Fibroblast of lung (primary cell): ENCODE data around the gene IP6K3. TPM values are rescaled to one million over a fixed set of nuclear protein-coding genes. Genes with fewer than 3 reads are reported as not detected.

Experiments
- DNase-seq, 2 donors: peaks; one replicate each; pipeline versions ENCODE4 v3.0.0 to v3.0.0-alpha.2; 2010; ENCODE audit warnings: low read depth in 2 of 2
- H2AFZ ChIP-seq: 2 replicates; pipeline ENCODE4 v1.5.1; 2012; ENCODE audit warnings: low read length, control low read depth, inconsistent platforms
- H3K27ac ChIP-seq: 2 replicates; pipeline ENCODE4 v1.5.1; 2011; ENCODE audit warnings: low read length, control low read depth; ENCODE audit not compliant: insufficient read depth
- H3K27me3 ChIP-seq: 2 replicates; pipeline ENCODE4 v1.5.1; 2011; ENCODE audit warnings: mild to moderate bottlenecking, low read length; ENCODE audit not compliant: control insufficient read depth, insufficient read depth
- H3K36me3 ChIP-seq: 2 replicates; pipeline ENCODE4 v1.5.1; 2011; ENCODE audit warnings: low read length; ENCODE audit not compliant: control insufficient read depth, insufficient read depth
- H3K4me1 ChIP-seq: 2 replicates; pipeline ENCODE4 v1.5.1; 2011; ENCODE audit warnings: low read length; ENCODE audit not compliant: control insufficient read depth, insufficient read depth; ENCODE audit errors: extremely low read depth
- H3K4me2 ChIP-seq: 2 replicates; pipeline ENCODE4 v1.5.1; 2011; ENCODE audit warnings: low read length, control low read depth; ENCODE audit not compliant: insufficient read depth; ENCODE audit errors: extremely low read depth
- H3K4me3 ChIP-seq, 4 experiments: fragments of 200-600 bp in 1 of 4; sonication (generic) in 1 of 4; replicated peaks in 1 of 4; 2 replicates each; pipeline ENCODE4 v1.5.1; 2011 to 2016; ENCODE audit warnings: low read length in 4 of 4, low read depth in 3 of 4, mild to moderate bottlenecking in 3 of 4, control low read depth in 2 of 4, inconsistent platforms in 1 of 4, mixed read lengths in 1 of 4; ENCODE audit not compliant: insufficient read depth in 1 of 4; ENCODE audit errors: control extremely low read depth in 1 of 4
- H3K79me2 ChIP-seq: 2 replicates; pipeline ENCODE4 v1.5.1; 2012; ENCODE audit warnings: mild to moderate bottlenecking, low read length, inconsistent platforms; ENCODE audit not compliant: control insufficient read depth, insufficient read depth
- H3K9ac ChIP-seq: 2 replicates; pipeline ENCODE4 v1.5.1; 2011; ENCODE audit warnings: mild to moderate bottlenecking, low read length, control low read depth; ENCODE audit not compliant: insufficient read depth
- H3K9me3 ChIP-seq: 2 replicates; pipeline ENCODE4 v1.5.1; 2012; ENCODE audit warnings: low read depth, low read length; ENCODE audit not compliant: control insufficient read depth, insufficient read depth
- H4K20me1 ChIP-seq: 2 replicates; pipeline ENCODE4 v1.5.1; 2011; ENCODE audit warnings: low read length; ENCODE audit not compliant: control insufficient read depth, insufficient read depth; ENCODE audit errors: extremely low read depth
- EZH2 ChIP-seq: IDR thresholded peaks from 2 replicates; pipeline ENCODE4 v1.5.1; 2012; ENCODE audit warnings: low read length, control low read depth, mild to moderate bottlenecking; ENCODE audit errors: missing control alignments
- polyA plus RNA-seq, 2 donors: library from polyadenylated mRNA; depleted of rRNA in 1 of 2; stranded (reverse) in 1 of 2; unstranded in 1 of 2; fragments of >200 nt; gene quantifications; 2 replicates each; pipeline ENCODE4 v1.2.1, GENCODE V29; 2011 to 2012; ENCODE audit warnings: missing spikeins in 1 of 2
- total RNA-seq: library from RNA; depleted of rRNA; stranded (reverse); fragments of >200 nt; gene quantifications from 2 replicates; pipeline ENCODE4 v1.2.1, GENCODE V29; 2014
- TF ChIP-seq, protein P1 (sequence below), 2 donors: IDR thresholded peaks in 1 of 2; conservative IDR thresholded peaks in 1 of 2; 1 replicate in 1 of 2; 2 replicates in 1 of 2; pipeline ENCODE4 v1.5.1; 2011 to 2012; ENCODE audit warnings: low read length in 2 of 2, control low read depth in 1 of 2, inconsistent platforms in 1 of 2, low read depth in 1 of 2, mild to moderate bottlenecking in 1 of 2

IP6K3 gene
- total and polyA plus RNA-seq, 2 donors (not counting 1 experiment from before 2014, with no cell fraction given) = 0.84 to 5.4 TPM

DNA sequence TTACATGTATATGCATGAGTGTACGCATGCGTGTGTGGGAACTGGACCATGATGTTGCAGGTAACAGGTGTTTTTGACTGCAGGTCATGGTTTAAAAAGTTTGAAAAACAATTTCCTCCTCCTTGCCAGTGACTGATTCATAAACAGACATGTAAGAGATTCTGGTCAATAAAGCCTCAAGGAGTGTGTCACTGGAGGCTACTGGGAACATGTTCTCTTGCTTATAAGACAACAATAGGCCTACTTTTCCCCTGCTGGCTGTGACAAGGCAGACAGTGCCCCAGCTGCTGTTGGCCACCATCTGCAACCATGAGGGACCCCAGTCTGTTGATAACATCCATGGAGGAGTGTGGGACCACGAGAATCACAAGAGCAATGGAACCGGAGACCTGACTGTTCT, 29.5 kb upstream of the IP6K3 start:
- H3K27ac ChIP-seq = no peak overlapping the region
- no peak overlapping the region for H3K4me2 ChIP-seq
- DNase-seq = no peak
- no peak overlapping the region for H2AFZ ChIP-seq
- H3K79me2 ChIP-seq = no peaks in the 10 kb centered on the region
- peaks cover 40% of the 10 kb centered on the region for H3K36me3 ChIP-seq
- TF ChIP-seq, protein P1, sequence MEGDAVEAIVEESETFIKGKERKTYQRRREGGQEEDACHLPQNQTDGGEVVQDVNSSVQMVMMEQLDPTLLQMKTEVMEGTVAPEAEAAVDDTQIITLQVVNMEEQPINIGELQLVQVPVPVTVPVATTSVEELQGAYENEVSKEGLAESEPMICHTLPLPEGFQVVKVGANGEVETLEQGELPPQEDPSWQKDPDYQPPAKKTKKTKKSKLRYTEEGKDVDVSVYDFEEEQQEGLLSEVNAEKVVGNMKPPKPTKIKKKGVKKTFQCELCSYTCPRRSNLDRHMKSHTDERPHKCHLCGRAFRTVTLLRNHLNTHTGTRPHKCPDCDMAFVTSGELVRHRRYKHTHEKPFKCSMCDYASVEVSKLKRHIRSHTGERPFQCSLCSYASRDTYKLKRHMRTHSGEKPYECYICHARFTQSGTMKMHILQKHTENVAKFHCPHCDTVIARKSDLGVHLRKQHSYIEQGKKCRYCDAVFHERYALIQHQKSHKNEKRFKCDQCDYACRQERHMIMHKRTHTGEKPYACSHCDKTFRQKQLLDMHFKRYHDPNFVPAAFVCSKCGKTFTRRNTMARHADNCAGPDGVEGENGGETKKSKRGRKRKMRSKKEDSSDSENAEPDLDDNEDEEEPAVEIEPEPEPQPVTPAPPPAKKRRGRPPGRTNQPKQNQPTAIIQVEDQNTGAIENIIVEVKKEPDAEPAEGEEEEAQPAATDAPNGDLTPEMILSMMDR (conservative IDR thresholded peaks at IDR 0.05 in 1 of 2, IDR thresholded peaks at IDR 0.05 in 1 of 2; ENCODE audit: low read depth in 1 of 2, low read length in 2 of 2) = no peak
- no peak for TF ChIP-seq EZH2
- H3K27me3 ChIP-seq = no peaks in the 10 kb centered on the region
- H3K4me3 ChIP-seq = no peak overlapping the region
- H4K20me1 ChIP-seq = no peaks in the 10 kb centered on the region
- H3K9me3 ChIP-seq = no peaks in the 10 kb centered on the region
- H3K4me1 ChIP-seq = peaks cover 19% of the 10 kb centered on the region
- H3K9ac ChIP-seq = no peak overlapping the region

DNA sequence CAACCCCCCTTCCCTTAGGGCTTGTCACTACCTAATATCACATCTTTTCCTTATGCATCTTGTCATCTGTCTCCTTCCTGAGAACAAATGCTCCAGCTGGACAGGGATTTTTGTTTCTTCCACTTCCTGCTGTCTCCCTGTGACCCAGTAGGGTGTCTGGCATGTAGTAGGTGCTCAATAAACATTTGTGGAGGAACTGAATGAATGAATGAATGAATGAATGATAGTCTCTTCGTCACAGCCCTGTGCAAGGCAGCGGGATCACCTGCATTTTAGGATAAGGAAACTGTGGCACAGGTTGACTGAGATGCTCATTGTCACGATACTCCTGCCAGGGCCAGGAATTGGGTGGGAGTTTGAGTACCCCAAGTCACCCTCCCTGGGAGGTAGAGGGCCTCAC, 28.1 kb upstream of the IP6K3 start:
- H3K4me1 ChIP-seq = peaks cover 32% of the 10 kb centered on the region
- H4K20me1 ChIP-seq = no peaks in the 10 kb centered on the region
- H3K36me3 ChIP-seq = peaks cover 33% of the 10 kb centered on the region
- no peak overlapping the region for H3K4me3 ChIP-seq
- TF ChIP-seq, protein P1 (conservative IDR thresholded peaks at IDR 0.05 in 1 of 2, IDR thresholded peaks at IDR 0.05 in 1 of 2; ENCODE audit: low read depth in 1 of 2, low read length in 2 of 2) = no peak
- TF ChIP-seq EZH2 = no peak
- H3K4me2 ChIP-seq = no peak overlapping the region
- no peak for DNase-seq
- no peak overlapping the region for H2AFZ ChIP-seq
- H3K9ac ChIP-seq = no peak overlapping the region
- H3K79me2 ChIP-seq = no peaks in the 10 kb centered on the region
- no peak overlapping the region for H3K27ac ChIP-seq
- no peaks in the 10 kb centered on the region for H3K27me3 ChIP-seq
- H3K9me3 ChIP-seq = no peaks in the 10 kb centered on the region

DNA sequence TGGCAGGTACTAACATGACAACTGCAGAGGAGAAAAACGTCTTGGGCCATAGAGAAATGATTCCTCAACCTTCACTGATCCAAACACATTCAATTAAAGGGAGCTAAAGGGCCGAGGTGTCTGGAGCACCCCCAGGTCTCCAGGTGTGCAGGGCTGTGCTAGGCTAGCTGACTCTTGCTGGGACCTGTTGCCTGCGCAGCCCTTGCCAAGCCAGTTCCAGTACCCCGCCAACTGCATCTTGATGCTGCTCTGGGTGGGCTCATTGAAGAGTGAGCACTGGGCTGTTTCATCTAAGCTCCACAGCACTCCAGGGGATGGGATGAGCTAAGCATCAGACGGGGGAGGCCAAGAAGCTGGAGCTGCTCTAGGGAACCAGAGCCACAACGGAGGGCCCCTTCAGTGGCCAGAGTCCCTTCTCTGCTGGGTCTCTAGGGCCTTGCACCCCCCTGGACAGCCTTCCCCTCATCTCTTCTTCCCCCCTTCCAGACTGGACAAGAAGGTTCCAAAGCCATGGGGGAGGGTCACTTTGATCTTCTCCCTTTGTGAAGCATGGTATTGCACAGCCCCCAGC, 26.3 kb upstream of the IP6K3 start:
- Histone ChIP-seq H3K4me3 (no peak overlapping the region), H3K27ac (no peak overlapping the region), H3K4me1 (peaks cover 35% of the 10 kb centered on the region), H4K20me1 (no peaks in the 10 kb centered on the region), H3K9ac (no peak overlapping the region), H3K27me3 (no peaks in the 10 kb centered on the region), H3K9me3 (no peaks in the 10 kb centered on the region), H2AFZ (no peak overlapping the region), H3K4me2 (no peak overlapping the region), H3K36me3 (peaks cover 31% of the 10 kb centered on the region), H3K79me2 (no peaks in the 10 kb centered on the region)
- TF ChIP-seq EZH2 = no peak
- TF ChIP-seq, protein P1 (conservative IDR thresholded peaks at IDR 0.05 in 1 of 2, IDR thresholded peaks at IDR 0.05 in 1 of 2; ENCODE audit: low read depth in 1 of 2, low read length in 2 of 2) = no peak
- no peak for DNase-seq
